ACHN (cell line): Measurements from ENCODE around the gene NXF1.
"Not testable (repeated sequence)": the region's sequence is repeated elsewhere in the genome, so short reads cannot be mapped to it uniquely, and the experiment has no call there.

ENCODE experiments used
- DNase-seq: peaks from one replicate; pipeline ENCODE4 v3.0.0-alpha.2; 2015
- in situ Hi-C: cut with HindIII; loops from 2 replicates; pipeline ENCODE4 v1.10.0; 2017; ENCODE audit warnings: low sequenced_read_pairs, low pct_ligation_motif_present, low pct_unique_long_range_greater_than_20kb

NXF1 gene

GRCh38 chr11:62753736-62754603 is 51.3 kb downstream of the NXF1 start, which contains the start of gene ZBTB3:
TSS of gene ZBTB3 (minus strand) at chr11:62754160. CDS start at chr11:62753664, 496 bp downstream.
- in situ Hi-C loops: no loop called here
- peak; percentile 97 for DNase-seq

DNA sequence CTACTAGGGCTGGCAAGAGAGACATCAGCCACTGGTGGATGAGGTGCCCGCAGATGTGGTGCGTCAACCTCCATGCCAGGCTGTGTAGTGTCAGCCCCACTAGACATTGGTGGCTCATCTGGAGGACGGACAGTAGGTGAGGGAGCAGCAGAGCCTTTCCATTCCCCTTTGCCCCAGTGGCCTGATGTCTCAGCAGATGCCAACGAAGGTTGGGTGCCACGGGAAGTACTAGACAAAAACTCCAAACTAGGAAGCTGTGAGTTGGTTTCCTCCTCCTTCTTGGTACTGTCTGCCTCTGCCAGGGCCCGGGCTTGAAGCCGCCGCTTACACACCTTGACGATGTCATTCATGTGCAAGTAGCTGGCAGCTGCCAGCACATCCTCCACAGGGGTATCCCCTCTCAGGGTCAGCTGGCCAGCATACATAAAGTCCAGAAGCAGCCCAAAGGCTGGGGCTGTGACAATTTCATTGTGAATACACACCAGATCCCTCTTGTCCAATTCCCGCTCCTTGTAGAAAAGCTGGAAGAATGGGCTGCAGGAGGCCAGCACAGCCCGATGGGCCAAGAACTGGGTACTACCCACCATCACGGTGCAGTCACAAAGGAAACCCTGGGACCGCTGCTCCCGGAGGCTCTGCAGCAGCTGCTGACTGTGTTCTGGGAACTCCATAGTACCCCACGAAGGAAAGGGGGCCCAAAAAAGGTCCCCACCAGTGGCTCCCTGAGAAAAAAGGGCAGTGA is 52.1 kb downstream of the NXF1 start:
- no peak for DNase-seq
- in situ Hi-C loops: no loop called here

DNA sequence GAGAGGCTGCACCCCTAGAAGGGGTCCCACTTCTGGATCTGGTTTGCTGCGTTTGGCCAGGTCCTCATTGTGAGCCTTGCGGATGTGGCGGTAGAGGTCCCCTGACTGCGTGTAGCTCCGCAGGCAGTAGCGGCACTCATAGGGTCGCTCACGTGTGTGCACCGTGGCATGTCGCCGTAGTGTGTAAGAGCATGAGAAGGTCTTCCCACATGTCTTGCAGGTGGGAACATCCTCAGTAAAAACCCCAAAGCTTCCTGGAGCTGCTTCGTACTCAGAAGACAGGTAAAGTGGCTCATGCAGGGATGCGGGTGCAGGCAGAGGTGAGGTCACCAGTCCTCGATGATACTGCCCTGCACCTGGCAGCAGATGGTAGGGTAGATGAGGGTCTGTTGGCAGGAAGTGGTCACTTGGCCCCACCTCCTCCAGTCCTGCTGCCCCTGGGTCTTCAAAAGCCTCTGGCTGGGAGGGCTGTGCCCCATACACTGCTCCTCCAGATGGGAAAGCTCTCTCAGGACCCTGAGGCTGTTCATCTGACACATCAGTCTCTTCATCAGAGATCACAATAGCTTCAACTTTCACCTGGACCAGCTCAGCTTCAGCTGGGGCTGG is 53.0 kb downstream of the NXF1 start:
- DNase-seq: no peak
- in situ Hi-C loops: no loop called here

GRCh38 chr11:62749931-62750330 is 55.3 kb downstream of the NXF1 start:
- in situ Hi-C loops, DNase-seq: not testable (repeated sequence)

- DNase-seq: no peak
- in situ Hi-C loops: no loop called here
Measured at GRCh38 chr11:62747475-62748160, 57.6 kb downstream of the NXF1 start.
